Measurements from ENCODE around the gene MROH2A. TPM values are rescaled to one million over a fixed set of nuclear protein-coding genes. Genes with fewer than 3 reads are reported as not detected.

Gene MROH2A
- total RNA-seq, 2 experiments from 2014 or later = not detected

- no peak for TF ChIP-seq CTCF (IDR thresholded peaks at IDR 0.05)
- Histone ChIP-seq H3K4me1 (ENCODE audit: insufficient read depth, low read length) (peaks cover 3% of the 10 kb centered on the region), H3K36me3 (ENCODE audit: insufficient read depth, low read length) (no peaks in the 10 kb centered on the region), H3K4me3 (ENCODE audit: low read length) (no peak overlapping the region), H3K27me3 (ENCODE audit: control insufficient read depth in 1 of 2, insufficient read depth in 2 of 2, low read length in 2 of 2) (no peaks in the 10 kb centered on the region), H3K27ac (ENCODE audit: low read depth in 1 of 2, low read length in 2 of 2) (no peak overlapping the region), H3K9me3 (ENCODE audit: control insufficient read depth in 1 of 2, insufficient read depth in 1 of 2, low read length in 2 of 2) (peaks cover 0 to 4% of the 10 kb centered on the region in 2 experiments)
- intact Hi-C loops (cut with DNase I, micrococcal nuclease) = no loop called here
- H3K36me3 Mint-ChIP-seq (ENCODE audit: low read depth) = no peaks in the 10 kb centered on the region
- ChIA-PET CTCF (no interaction called here), POLR2A (no interaction called here)
- H3K27me3 Mint-ChIP-seq = no peaks in the 10 kb centered on the region
- H3K4me3 Mint-ChIP-seq = no peak overlapping the region
- ATAC-seq (ENCODE audit: poor library complexity) (no peak), DNase-seq (no peak)
- no peaks in the 10 kb centered on the region for H3K9me3 Mint-ChIP-seq
- H3K4me1 Mint-ChIP-seq (ENCODE audit: low read depth) = peaks cover 7% of the 10 kb centered on the region
- H3K27ac Mint-ChIP-seq = no peak overlapping the region
Observed at GRCh38 chr2:233836359-233836758, 58.2 kb downstream of the MROH2A start.

- POLR2A ChIA-PET = no interaction called here
- H3K4me1 Mint-ChIP-seq (ENCODE audit: low read depth) = peaks cover 7% of the 10 kb centered on the region
Observed at GRCh38 chr2:233837694-233838229, 59.6 kb downstream of the MROH2A start.

GRCh38 chr2:233838251-233838650, 60.1 kb downstream of the MROH2A start:
- DNase-seq (no peak), ATAC-seq (ENCODE audit: poor library complexity) (no peak)
- Histone ChIP-seq H3K27ac (ENCODE audit: low read depth in 1 of 2, low read length in 2 of 2) (no peak overlapping the region), H3K9me3 (ENCODE audit: control insufficient read depth in 1 of 2, insufficient read depth in 1 of 2, low read length in 2 of 2) (peaks cover 0 to 4% of the 10 kb centered on the region in 2 experiments), H3K4me1 (ENCODE audit: insufficient read depth, low read length) (peaks cover 3% of the 10 kb centered on the region), H3K27me3 (ENCODE audit: control insufficient read depth in 1 of 2, insufficient read depth in 2 of 2, low read length in 2 of 2) (no peaks in the 10 kb centered on the region), H3K36me3 (ENCODE audit: insufficient read depth, low read length) (no peaks in the 10 kb centered on the region), H3K4me3 (ENCODE audit: low read length) (no peak overlapping the region)
- no peak for TF ChIP-seq CTCF (IDR thresholded peaks at IDR 0.05)
- Mint-ChIP-seq H3K27ac (no peak overlapping the region), H3K4me3 (no peak overlapping the region), H3K27me3 (no peaks in the 10 kb centered on the region), H3K9me3 (no peaks in the 10 kb centered on the region), H3K36me3 (ENCODE audit: low read depth) (no peaks in the 10 kb centered on the region), H3K4me1 (ENCODE audit: low read depth) (peaks cover 7% of the 10 kb centered on the region)
- intact Hi-C loops (cut with DNase I, micrococcal nuclease) = no loop called here
- ChIA-PET CTCF (no interaction called here), POLR2A (no interaction called here)

More at GRCh38 chr2:233837694-233838229, 59.6 kb downstream of the MROH2A start:
- no peak overlapping the region for H3K4me3 Mint-ChIP-seq
- H3K9me3 Mint-ChIP-seq = no peaks in the 10 kb centered on the region
- intact Hi-C loops (cut with DNase I, micrococcal nuclease) = no loop called here
- no peak overlapping the region for H3K27ac ChIP-seq (ENCODE audit: low read depth in 1 of 2, low read length in 2 of 2)
- H3K27me3 Mint-ChIP-seq = no peaks in the 10 kb centered on the region
- CTCF ChIA-PET = interaction anchor here (0.7 kb wide), 1 partner anchor 14 kb away, joined by 3 read pairs; no protein-coding TSS in a partner anchor
- no peak for ATAC-seq (ENCODE audit: poor library complexity)
- no peak for TF ChIP-seq CTCF (IDR thresholded peaks at IDR 0.05)
- no peak overlapping the region for H3K4me3 ChIP-seq (ENCODE audit: low read length)
- no peak overlapping the region for H3K27ac Mint-ChIP-seq
- H3K9me3 ChIP-seq (ENCODE audit: control insufficient read depth in 1 of 2, insufficient read depth in 1 of 2, low read length in 2 of 2) = peaks cover 0 to 4% of the 10 kb centered on the region in 2 experiments
- H3K36me3 ChIP-seq (ENCODE audit: insufficient read depth, low read length) = no peaks in the 10 kb centered on the region
- no peaks in the 10 kb centered on the region for H3K36me3 Mint-ChIP-seq (ENCODE audit: low read depth)
- DNase-seq = peak in 1 of 14 experiments; percentile 24
- peaks cover 3% of the 10 kb centered on the region for H3K4me1 ChIP-seq (ENCODE audit: insufficient read depth, low read length)
- no peaks in the 10 kb centered on the region for H3K27me3 ChIP-seq (ENCODE audit: control insufficient read depth in 1 of 2, insufficient read depth in 2 of 2, low read length in 2 of 2)

Measured in CD4-positive, alpha-beta T cell (primary cell).